Chondrocyte (in vitro differentiated cells): ENCODE results near the gene CAD. TPM values are rescaled to one million over a fixed set of nuclear protein-coding genes. Genes with fewer than 3 reads are reported as not detected.
"Not testable (repeated sequence)": the region's sequence is repeated elsewhere in the genome, so short reads cannot be mapped to it uniquely, and the experiment has no call there.

Source experiments
- DNase-seq: peaks from one replicate; pipeline ENCODE4 v3.0.0; 2021; ENCODE audit warnings: mixed read lengths, low spot score
- H3K27ac Mint-ChIP-seq: one replicate; pipeline ENCODE4 v1.8.0; 2021; ENCODE audit warnings: mild to moderate bottlenecking, moderate library complexity, mixed read lengths; ENCODE audit not compliant: unreplicated experiment
- H3K27me3 Mint-ChIP-seq: 2 replicates; pipeline ENCODE4 v1.8.0; 2021; ENCODE audit warnings: low read depth, mixed read lengths
- H3K36me3 Mint-ChIP-seq: 2 replicates; pipeline ENCODE4 v1.8.0; 2021; ENCODE audit warnings: low read depth, mixed read lengths
- H3K4me1 Mint-ChIP-seq: 2 replicates; pipeline ENCODE4 v1.8.0; 2021; ENCODE audit warnings: low read depth, mild to moderate bottlenecking, mixed read lengths
- H3K4me3 Mint-ChIP-seq: one replicate; pipeline ENCODE4 v1.8.0; 2021; ENCODE audit warnings: mild to moderate bottlenecking, moderate library complexity, mixed read lengths; ENCODE audit not compliant: unreplicated experiment
- H3K9me3 Mint-ChIP-seq: 2 replicates; pipeline ENCODE4 v1.8.0; 2021; ENCODE audit warnings: low read depth, mixed read lengths
- long read RNA-seq: library from polyadenylated mRNA; stranded (forward); transcript quantifications from one replicate; pipeline ENCODE4 v2.0.0, GENCODE V29; 2021
- total RNA-seq: library from RNA; stranded (reverse); gene quantifications from 3 replicates; pipeline ENCODE4 v1.2.1, GENCODE V29; 2021
- TF ChIP-seq, protein P1 (sequence below): fragments of 200-600 bp; sonication (generic); IDR thresholded peaks from 2 replicates; pipeline ENCODE4 v1.5.0; 2021; ENCODE audit warnings: antibody characterized with exemption, mild to moderate bottlenecking, moderate library complexity

Gene CAD
- total RNA-seq, result 54.8 to 88.4 TPM (median 55.0 TPM) in 3 replicates
- long read RNA-seq, full-length matches to known transcripts, result 17 of 70 reads
- long read RNA-seq, partial matches to known transcripts, result 29 of 70 reads
- long read RNA-seq, other reads (novel, unspliced or antisense), result 24 of 70 reads

DNA sequence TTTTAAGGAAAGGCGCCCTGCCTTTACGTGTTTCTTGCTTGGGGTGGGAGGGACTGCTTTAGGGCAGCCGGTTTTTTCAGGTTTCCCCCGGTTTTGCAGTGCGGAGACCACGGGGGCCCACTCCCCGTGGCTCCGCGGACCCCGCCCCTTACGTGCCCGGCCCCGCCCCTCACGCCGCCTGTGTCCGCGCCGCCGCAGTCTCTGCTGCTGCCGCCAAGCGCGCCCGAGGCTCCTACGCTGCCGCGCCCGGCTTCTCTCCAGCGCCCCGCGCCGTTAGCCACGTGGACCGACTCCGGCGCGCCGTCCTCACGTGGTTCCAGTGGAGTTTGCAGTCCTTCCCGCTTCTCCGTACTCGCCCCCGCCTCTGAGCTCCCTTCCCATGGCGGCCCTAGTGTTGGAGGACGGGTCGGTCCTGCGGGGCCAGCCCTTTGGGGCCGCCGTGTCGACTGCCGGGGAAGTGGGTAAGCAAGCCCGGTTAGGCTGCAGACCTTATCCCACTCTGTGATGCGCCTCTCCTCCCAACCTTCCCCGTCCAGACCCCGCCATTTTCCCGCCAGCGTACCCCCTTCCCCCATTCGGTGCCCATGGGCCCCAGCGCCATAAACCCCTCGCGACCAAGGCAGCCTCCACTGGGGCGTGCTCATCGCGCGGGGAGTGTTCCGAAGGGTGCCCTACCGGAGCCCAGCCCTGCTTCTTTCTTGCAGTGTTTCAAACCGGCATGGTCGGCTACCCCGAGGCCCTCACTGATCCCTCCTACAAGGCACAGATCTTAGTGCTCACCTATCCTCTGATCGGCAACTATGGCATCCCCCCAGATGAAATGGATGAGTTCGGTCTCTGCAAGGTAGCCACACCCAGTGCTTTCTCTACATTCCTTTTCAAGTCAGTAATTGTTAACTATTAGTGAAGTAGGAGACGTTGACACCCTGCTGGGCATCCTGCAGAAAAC is at the start of gene CAD:
CAD (plus strand) TSS at position 197 of the 949 bp plus-strand sequence; CDS start at position 380, 183 bp downstream.
- H3K27ac Mint-ChIP-seq, result peak within 1 kb of the TSS; percentile 92
- peaks cover 34% of the 10 kb centered on the region for H3K4me1 Mint-ChIP-seq
- H3K36me3 Mint-ChIP-seq, result peaks cover 13% of the 10 kb centered on the region
- peak; percentile 95 for DNase-seq
- peak within 1 kb of the TSS; percentile 97 for H3K4me3 Mint-ChIP-seq
- no peaks in the 10 kb centered on the region for H3K27me3 Mint-ChIP-seq
- H3K9me3 Mint-ChIP-seq, result no peaks in the 10 kb centered on the region
- TF ChIP-seq, protein P1, sequence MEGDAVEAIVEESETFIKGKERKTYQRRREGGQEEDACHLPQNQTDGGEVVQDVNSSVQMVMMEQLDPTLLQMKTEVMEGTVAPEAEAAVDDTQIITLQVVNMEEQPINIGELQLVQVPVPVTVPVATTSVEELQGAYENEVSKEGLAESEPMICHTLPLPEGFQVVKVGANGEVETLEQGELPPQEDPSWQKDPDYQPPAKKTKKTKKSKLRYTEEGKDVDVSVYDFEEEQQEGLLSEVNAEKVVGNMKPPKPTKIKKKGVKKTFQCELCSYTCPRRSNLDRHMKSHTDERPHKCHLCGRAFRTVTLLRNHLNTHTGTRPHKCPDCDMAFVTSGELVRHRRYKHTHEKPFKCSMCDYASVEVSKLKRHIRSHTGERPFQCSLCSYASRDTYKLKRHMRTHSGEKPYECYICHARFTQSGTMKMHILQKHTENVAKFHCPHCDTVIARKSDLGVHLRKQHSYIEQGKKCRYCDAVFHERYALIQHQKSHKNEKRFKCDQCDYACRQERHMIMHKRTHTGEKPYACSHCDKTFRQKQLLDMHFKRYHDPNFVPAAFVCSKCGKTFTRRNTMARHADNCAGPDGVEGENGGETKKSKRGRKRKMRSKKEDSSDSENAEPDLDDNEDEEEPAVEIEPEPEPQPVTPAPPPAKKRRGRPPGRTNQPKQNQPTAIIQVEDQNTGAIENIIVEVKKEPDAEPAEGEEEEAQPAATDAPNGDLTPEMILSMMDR, result peak; percentile 41

DNA sequence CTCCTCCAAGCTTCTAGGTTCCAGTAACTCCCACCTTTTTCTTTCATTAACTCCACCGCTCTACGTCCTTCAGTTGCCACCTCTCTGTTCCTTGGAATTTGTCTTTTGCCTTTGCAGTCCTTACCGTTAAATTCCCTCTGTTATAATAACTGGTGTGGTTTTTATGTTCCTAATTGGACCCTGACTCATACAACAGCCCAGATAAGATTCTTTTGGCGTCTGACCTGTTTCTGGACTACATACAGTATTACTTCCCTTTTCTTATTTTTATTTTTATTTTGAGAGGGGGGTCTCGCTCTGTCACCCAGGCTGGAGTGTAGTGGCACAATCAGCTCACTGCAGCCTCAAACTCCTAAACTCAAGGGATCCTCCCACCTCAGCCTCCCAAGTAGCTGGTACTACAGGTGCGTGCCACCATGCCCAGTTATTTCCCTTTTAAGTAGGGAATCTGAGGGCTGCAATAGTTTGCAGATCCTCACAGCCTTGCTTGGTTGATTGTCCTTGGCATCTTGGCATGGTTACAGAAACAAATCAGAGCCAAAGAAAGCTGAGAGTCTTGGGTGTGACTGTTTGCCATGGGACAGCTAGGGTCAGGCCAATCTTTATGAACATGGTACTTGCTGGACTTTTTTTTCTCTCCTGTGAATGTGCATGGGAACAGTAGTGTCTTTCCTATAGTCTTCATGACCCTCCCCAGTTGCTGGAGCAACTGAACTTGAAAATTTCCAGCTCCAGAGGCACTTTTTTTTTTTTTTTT is 46.4 kb upstream of the CAD start:
- DNase-seq, result no peak
- Mint-ChIP-seq H3K27ac (no peak overlapping the region), H3K9me3 (no peaks in the 10 kb centered on the region), H3K27me3 (peaks cover 16% of the 10 kb centered on the region), H3K4me3 (no peak overlapping the region), H3K4me1 (peaks cover 3% of the 10 kb centered on the region), H3K36me3 (no peaks in the 10 kb centered on the region)
- TF ChIP-seq, protein P1, result no peak

DNA sequence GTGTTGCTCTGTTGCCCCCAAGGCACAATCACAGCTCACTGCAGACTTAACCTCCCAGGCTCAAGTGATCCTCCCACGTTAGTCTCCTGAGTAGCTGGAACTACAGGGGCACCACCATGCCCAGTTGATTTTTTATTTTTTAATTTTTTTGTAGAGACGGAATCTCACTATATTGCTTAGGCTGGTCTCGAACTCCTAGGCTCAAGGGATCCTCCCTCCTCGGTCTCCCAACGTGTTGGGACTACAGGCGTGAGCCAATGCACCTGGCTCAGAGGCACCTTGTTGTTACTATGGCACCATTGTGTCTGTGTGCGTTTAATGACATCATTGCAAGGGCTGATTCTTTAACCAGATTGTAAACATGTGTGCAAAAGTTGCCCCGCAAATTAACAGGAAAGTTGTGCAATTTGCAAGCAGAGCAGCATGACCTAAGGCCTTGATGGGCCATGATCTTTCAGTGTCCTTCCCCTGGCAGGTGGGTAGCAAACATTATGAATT is 45.8 kb upstream of the CAD start:
- H3K36me3 Mint-ChIP-seq, result no peaks in the 10 kb centered on the region
- DNase-seq, result no peak
- H3K27me3 Mint-ChIP-seq, result peaks cover 17% of the 10 kb centered on the region
- TF ChIP-seq, protein P1, result no peak
- no peak overlapping the region for H3K27ac Mint-ChIP-seq
- H3K9me3 Mint-ChIP-seq, result no peaks in the 10 kb centered on the region
- peaks cover 3% of the 10 kb centered on the region for H3K4me1 Mint-ChIP-seq
- no peak overlapping the region for H3K4me3 Mint-ChIP-seq

DNA sequence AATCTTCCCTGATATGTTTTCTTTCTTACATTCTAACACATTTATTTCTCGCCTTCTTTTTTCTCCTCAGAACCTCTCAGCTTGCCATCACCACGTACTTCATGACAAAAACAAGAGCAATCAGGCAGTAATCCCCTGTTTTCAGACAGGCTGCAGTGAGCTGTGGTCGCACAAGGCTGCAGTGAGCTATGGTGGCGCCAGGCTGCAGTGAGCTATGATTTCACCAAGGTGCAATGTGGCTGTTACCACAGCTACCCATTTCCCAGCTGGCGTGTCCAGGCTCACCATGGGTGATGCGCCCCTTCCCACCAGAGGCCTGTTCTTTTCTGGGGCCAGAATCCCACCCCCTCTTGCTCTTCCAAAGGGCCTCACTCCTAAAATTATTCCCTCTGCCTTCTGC is 42.5 kb upstream of the CAD start:
- Mint-ChIP-seq H3K36me3 (no peaks in the 10 kb centered on the region), H3K27ac (no peak overlapping the region), H3K27me3 (peaks cover 24% of the 10 kb centered on the region), H3K9me3 (no peaks in the 10 kb centered on the region), H3K4me1 (peaks cover 3% of the 10 kb centered on the region), H3K4me3 (no peak overlapping the region)
- TF ChIP-seq, protein P1, result no peak
- no peak for DNase-seq

DNA sequence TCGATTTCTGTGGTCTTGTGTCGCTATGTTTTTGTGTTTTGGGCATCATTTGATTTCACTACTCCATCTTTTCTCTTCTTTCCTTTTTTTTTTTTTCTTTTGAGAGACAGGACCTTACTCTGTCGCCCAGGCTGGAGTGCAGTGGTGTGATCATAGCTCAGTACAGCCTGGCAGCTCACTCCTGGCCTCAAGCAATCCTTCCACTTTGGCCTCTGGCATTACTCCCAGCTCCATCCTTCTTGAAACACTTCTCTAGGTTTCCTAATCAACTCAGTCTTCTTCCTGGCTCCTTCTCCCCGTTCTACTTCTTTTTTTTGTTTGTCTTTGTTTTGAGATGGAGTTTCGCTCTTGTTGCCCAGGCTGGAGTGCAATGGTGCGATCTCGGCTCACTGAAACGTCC is 41.8 kb upstream of the CAD start:
- no peak overlapping the region for H3K4me3 Mint-ChIP-seq
- no peaks in the 10 kb centered on the region for H3K36me3 Mint-ChIP-seq
- no peak overlapping the region for H3K27ac Mint-ChIP-seq
- peaks cover 24% of the 10 kb centered on the region for H3K27me3 Mint-ChIP-seq
- no peaks in the 10 kb centered on the region for H3K9me3 Mint-ChIP-seq
- TF ChIP-seq, protein P1, result no peak
- peaks cover 3% of the 10 kb centered on the region for H3K4me1 Mint-ChIP-seq
- DNase-seq, result no peak

DNA sequence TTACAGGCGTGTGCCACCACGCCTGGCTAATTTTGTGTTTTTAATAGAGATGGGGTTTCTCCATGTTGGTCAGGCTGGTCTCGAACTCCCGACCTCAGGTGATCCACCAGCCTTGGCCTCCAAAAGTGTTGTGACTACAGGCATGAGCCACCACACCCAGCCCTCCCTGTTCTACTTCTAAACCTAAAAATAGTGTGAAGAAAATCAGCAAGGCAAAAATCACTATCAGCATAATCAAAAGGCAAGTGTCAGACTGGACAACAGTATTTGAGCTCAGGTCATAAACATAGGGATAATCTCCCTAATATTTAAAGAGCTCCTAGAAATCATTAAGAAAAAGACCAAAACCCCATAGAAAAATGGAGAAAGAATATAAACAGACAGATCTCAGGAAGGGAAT is 41.4 kb upstream of the CAD start:
- H3K27me3 Mint-ChIP-seq, result peaks cover 20% of the 10 kb centered on the region
- DNase-seq, H3K4me3 Mint-ChIP-seq, H3K9me3 Mint-ChIP-seq, H3K27ac Mint-ChIP-seq, H3K4me1 Mint-ChIP-seq, H3K36me3 Mint-ChIP-seq: not testable (repeated sequence)
